C4-2B (cell line): ENCODE data around the gene GATAD2A.

Source experiments
- H3K27ac ChIP-seq: fragments of 450-650 bp; 2 replicates; pipeline ENCODE4 v1.5.1; 2017
- ZFX ChIP-seq: fragments of 450-650 bp; IDR thresholded peaks from 2 replicates; pipeline ENCODE4 v1.6.1; 2017
- TF ChIP-seq, protein P1 (sequence below): fragments of 450-650 bp; conservative IDR thresholded peaks from 2 replicates; pipeline ENCODE4 v1.5.1; 2017; ENCODE audit warnings: mild to moderate bottlenecking

The GATAD2A gene

DNA sequence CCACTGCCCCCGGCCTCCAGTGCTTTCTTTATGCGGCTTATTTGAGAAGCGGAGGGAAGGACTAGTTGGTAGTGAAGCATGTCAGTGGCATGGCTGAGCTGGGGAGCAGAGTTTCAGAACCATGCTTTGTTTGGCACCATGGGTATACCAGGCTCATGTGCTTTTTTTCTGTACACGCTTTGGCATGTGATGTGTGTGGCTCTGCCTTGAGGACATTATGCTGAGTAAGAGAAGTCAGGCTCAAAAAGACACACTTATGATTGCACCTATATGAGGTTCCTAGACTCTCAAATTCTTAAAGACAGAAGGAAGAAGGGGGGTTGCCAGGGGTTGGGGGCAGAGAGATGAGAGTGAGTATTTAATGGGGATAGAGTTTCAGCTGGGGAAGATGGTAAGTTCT, 21.3 kb downstream of the GATAD2A start:
- TF ChIP-seq ZFX, result no peak
- TF ChIP-seq, protein P1, sequence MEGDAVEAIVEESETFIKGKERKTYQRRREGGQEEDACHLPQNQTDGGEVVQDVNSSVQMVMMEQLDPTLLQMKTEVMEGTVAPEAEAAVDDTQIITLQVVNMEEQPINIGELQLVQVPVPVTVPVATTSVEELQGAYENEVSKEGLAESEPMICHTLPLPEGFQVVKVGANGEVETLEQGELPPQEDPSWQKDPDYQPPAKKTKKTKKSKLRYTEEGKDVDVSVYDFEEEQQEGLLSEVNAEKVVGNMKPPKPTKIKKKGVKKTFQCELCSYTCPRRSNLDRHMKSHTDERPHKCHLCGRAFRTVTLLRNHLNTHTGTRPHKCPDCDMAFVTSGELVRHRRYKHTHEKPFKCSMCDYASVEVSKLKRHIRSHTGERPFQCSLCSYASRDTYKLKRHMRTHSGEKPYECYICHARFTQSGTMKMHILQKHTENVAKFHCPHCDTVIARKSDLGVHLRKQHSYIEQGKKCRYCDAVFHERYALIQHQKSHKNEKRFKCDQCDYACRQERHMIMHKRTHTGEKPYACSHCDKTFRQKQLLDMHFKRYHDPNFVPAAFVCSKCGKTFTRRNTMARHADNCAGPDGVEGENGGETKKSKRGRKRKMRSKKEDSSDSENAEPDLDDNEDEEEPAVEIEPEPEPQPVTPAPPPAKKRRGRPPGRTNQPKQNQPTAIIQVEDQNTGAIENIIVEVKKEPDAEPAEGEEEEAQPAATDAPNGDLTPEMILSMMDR, result no peak
- no peak overlapping the region for H3K27ac ChIP-seq

DNA sequence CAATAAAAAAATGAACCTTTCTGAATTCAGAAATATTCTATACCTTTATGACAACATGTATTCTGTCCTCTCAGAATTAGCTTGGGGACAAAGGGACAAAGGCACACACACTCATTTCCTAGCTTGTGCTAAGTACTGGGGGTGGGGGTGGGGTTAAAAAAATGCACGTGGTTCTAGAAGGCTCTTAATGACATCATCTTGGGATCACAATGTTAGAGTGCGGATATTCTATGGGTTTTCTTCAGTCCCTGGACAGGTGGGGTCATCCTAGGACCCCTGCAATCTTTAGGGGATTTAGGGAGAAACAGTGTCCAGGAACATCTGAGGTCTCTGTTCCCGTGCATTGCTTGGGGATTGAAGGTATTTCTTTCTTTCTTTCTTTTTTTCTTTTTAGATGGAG, 21.8 kb downstream of the GATAD2A start:
- H3K27ac ChIP-seq, result no peak overlapping the region
- TF ChIP-seq ZFX, result no peak
- TF ChIP-seq, protein P1, result no peak

DNA sequence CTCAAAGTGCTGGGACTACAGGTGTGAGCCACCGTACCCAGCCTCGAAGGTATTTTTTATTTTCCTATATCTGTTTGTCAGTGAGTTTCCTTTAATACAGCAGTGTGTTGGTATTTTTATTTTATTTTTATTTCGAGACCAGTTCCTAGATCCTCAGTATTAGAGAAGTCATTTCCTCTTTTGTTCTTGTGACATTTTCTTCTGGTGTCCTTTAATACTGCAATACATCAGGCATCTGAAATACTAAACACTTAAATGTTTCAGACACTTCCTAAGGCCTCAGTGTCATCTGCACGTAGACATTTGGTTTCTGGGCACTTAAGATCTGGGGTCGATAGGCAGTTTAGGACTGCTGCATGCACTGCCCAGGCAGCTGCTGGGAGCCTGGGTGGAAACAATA, 22.5 kb downstream of the GATAD2A start:
- no peak for TF ChIP-seq ZFX
- TF ChIP-seq, protein P1, result no peak
- no peak overlapping the region for H3K27ac ChIP-seq

DNA sequence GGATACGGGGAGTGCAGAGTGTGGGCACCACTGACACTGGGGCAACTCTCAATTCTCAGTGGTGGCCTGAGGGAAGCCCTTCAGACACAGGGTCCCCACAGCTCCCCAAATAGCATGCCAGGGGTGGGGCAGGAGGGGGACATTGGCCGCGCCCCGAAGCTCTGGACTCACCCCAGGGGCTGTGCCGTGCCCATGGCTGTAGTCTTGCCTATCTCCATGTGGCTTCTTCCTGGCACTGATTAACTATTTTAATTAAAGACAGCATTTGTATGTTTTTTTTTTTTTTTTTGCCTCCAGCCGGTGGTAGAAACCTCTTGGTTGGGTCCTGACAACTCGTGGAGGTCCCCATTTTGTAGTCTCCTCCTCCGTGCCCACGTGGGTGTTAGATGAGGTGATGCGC, 23.3 kb downstream of the GATAD2A start:
- no peak for TF ChIP-seq ZFX
- TF ChIP-seq, protein P1, result no peak
- no peak overlapping the region for H3K27ac ChIP-seq

DNA sequence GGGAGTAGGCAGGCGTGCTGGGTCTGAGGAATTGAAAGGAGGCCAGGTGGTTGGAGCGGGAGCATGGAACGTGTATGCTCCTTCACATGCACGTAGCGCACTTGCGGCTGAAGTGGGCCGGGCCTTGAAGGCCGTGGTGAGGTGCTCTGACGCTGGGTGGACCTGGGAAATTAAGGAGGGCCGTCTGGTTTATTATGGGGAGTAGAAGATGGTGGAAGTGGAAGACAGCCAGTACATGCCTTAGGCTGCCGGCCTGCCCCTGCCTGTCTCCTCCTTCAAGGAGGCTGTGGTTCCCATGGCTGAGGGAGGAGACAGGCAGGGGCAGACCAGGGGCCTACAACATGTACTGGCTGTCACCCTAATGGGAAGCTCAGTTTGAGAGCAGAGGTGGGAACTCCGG, 23.9 kb downstream of the GATAD2A start:
- H3K27ac ChIP-seq, result no peak overlapping the region
- TF ChIP-seq, protein P1, result no peak
- TF ChIP-seq ZFX, result no peak

DNA sequence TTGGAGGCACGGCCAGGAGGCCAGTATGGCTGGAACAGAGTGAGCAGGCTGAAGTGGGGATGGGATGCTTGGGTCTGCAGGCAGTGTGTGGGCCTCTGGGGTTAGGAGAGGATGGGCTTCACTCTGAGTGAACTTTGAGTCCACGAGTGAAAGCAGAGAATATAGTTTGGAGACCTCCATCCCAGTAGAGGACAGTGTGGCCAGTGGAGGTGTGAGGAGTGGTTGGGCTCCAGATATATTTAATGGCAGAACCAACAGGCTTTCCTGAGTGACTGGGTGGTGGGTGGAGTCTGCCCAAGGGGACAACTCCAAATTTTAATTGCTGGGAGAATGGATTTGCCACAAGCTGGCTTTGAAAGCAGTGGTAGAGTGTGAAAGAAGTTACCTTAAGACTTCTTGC, 27.3 kb downstream of the GATAD2A start:
- H3K27ac ChIP-seq, result no peak overlapping the region
- TF ChIP-seq, protein P1, result no peak
- TF ChIP-seq ZFX, result no peak

DNA sequence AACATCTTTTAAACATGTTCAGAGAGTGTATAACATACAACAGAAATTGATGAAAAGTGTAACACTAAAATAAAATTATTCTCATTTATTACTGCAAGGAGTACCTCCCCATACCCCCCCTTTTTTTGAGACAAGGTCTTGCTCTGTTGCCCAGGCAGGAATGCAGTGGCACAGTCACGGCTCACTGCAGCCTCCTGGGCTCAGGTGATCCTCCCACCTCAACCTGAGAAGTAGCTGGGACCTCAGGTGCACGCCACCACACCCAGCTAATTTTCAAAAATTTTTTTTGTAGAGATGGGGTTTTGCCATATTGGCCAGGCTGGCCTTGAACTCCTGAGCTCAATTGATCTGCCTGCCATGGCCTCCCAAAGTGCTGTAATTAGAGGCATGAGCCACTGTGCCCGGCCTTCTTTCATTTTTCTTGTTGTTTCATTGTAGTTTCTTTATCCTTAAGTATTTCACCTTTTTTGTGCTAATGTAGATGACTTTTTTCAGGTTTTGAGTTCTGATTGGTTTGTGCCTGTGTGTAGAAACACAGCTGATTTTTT, 28.3 kb downstream of the GATAD2A start:
- TF ChIP-seq, protein P1, result no peak
- TF ChIP-seq ZFX, result no peak
- H3K27ac ChIP-seq, result no peak overlapping the region
